ENCODE data around the gene FGF4. TPM values are rescaled to one million over a fixed set of nuclear protein-coding genes. Genes with fewer than 3 reads are reported as not detected.

FGF4 gene
- not detected in 5 replicates for total RNA-seq (2022; extraction: Qiagen RNA extraction)

DNA sequence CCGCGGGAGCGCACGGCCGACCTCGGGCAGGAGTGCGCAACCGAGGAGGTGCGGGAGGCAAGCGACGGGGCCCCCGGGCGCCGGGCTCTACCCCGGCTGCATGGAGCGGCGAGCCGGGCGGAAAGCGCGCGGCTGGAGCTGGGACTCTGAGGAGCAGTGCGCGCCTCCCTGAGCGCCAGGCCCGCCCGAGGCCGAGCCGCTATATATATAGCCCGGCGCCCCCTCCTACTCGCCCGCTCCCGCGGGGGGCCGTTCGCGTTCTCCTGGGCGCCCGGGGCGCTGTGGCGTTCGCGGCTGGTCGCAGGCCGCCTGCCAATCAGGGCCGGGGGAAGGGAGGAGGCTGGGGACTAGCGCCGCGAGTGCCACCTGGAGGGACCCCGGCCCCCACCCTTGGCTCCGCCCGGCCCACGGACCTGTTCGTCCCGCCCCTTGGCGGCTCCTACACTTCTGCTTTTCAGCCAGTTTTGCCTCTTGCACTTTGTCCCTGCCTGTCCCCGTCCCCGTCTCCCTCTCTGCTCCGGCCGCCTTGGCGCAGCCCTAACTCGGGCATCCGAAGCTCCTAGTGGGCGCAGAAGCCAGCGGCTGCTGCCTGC lies at the start of gene FGF4:
Gene FGF4 (minus strand): TSS at position 179 of the 593 bp plus-strand sequence. CDS start 257 bp downstream, outside the sequence.

GRCh38 chr11:69818603-69819441 lies 43.7 kb upstream of the FGF4 start, which contains the start of gene FGF3:
Gene FGF3, minus strand, starts transcription at chr11:69819416. Its CDS starts 483 bp downstream, at chr11:69818933.

Other genes starting within 250 kb of the FGF4 start
- gene CCND1, start 134.2 kb downstream of the FGF4 start, total RNA-seq (2022; extraction: Qiagen RNA extraction), result 180 to 225 TPM (median 202 TPM) in 5 replicates
- gene LTO1, start 100.0 kb downstream of the FGF4 start, total RNA-seq (2022; extraction: Qiagen RNA extraction), result 30.0 to 39.6 TPM (median 34.6 TPM) in 5 replicates
- gene FGF19, start 71.3 kb downstream of the FGF4 start, total RNA-seq (2022; extraction: Qiagen RNA extraction), result 0.05 to 0.14 TPM (median 0.08 TPM) in 4 of 5 replicates, not detected in the other
- gene FGF3, start 44.1 kb upstream of the FGF4 start, total RNA-seq (2022; extraction: Qiagen RNA extraction), result not detected in 5 replicates

Data from A549 treated with Hydrocortisone at 1 μM for 4 hours (cell line).